Kasumi-1 (cell line): ENCODE measurements around the gene TOR1B.

Source experiments
- DNase-seq, 2 experiments: peaks; one replicate each; lab custom pipeline; 2025; lab: John Stamatoyannopoulos, UW

The TOR1B gene

DNA sequence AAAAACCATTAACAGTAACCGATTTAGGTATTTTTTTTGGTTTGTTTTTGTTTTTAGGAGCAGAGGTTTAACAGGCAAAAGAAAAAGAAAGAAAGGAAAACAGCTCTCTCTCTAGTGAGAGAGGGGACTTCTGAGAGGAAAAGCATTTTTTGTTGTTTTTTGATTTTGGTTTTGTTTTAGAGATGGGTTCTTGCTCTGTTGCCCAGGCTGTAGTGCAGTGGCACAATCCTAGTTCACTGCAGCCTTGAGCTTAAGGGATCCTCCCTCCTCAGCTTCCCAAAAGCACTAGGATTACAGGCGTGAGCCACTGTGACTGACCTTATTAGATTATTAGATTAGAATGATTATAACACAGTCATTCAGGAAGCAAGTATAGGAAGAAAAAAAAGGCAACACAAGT lies 42.4 kb downstream of the TOR1B start:
- no peak for DNase-seq

DNA sequence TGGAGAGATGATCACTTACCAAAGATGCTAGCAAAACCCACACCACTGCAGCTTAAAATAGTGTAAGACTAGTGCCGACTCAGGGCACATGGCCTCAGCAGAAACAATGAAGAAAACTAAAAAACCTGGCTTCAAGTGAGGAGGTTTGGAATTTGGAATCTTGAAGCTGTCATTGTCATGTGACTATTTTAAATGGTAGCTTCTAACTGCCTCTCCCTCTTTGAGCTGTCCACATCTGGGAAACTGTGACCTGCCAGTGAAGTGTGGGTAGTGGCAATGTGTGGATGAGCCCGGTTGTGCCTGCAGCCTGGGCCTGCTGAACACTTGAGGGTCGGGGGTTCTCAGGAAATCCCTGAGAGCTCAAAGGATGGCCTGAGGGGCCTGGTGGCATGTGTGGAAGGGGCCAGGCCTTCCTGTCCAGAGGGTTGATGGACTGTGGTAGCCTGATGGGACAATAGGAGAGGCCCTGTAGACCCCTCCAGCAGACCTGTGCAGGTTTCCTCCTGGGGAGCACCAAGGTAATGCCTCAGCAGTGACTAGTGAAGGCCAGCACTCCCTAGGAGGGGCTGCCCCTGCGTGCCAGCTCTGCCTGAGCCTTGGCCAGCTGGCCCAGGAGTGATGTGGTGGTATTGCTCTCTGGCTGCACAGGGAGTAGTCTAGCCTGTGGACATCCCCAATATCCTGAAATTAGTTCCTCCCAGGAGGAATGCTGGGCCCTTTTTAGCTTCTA lies 45.9 kb downstream of the TOR1B start:
- DNase-seq: no peak

DNA sequence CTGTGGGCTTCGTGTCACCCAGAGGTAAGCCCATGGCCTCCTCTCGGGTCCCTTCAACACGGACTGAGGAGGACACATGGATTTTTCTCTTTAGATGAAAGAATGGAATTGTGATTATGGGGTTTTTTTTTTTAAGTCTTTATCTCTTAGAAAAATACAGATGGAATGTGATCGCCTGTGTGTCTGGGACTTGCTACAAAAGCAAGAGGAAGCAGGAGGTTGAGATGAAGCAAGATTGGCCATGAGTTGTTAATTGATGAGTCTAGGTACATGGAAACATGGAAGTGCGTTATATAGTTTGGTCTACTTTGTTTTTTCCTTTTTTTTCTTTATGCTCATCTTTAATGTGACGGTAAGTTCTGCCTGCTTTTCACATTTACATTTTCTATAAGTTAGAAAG lies 46.9 kb downstream of the TOR1B start:
- DNase-seq: no peak

DNA sequence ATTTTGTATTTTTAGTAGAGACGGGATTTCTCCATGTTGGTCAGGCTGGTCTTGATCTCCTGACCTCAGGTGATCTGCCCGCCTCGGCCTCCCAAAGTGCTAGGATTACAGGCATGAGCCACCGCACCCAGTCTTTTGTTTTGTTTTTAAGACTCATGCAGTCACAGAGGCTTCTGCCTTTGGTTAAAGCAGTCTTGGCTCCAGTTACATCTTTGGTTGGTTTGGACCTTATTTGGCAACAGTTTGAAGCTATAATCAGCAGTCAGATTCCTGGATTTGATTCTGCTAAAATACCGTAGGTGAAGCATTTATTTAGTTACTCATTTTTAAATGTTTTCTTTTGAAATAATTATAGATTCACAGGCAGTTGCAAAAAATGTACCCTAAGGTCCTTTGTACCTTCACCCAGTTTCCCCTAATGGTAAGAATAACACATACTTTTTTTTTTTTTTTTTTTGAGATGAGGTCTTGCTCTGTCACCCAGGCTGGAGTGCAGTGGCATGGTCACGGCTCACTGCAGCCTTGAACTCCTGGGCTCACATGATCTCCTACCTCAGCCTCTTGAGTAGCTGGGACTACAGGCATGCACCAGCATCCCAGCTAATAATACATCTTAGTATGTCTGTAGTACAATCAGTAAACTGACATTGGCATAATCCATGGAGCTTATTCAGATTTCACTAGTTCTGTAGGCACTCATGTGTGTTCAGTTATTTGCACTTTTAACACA lies 48.0 kb downstream of the TOR1B start:
- no peak for DNase-seq

DNA sequence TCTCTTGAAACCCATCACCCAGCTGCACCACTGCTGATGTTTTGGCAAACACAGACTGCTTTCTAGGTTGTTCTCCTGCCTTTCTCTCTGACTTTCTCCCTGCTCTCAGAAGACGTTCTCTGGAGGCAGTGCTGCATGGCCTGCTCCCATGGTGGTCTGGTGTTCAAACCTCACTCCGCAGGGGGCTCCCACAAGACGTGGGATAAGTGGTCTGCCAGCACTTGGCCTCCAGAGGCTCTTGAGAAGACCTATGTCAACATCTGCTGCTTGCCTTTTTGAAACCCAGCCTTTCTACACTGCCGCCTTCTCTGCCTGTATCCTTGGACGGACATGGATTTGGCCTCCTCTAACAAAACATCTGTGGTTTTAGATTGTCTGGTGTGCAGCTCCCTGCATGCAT lies 48.8 kb downstream of the TOR1B start:
- no peak for DNase-seq

DNA sequence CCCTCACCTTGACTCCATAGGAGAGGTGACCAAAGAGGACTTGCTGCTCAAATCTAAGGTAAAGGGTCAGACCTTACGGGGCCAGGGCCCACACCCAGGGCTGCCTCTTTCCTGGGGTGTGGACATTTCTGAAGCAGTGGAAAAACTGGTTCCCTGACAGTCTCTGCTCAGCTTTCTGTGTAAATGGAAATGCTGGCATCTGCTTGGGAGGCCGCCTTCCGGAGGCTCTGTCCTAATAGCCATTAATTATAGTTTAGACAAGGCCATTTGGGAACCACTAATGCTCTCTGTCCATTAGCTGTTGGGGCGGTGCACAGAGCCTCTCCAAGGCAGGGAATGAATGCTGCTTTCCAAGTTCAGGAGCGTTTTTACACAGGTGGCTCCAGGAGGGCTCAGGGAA lies 49.6 kb downstream of the TOR1B start:
- no peak for DNase-seq

DNA sequence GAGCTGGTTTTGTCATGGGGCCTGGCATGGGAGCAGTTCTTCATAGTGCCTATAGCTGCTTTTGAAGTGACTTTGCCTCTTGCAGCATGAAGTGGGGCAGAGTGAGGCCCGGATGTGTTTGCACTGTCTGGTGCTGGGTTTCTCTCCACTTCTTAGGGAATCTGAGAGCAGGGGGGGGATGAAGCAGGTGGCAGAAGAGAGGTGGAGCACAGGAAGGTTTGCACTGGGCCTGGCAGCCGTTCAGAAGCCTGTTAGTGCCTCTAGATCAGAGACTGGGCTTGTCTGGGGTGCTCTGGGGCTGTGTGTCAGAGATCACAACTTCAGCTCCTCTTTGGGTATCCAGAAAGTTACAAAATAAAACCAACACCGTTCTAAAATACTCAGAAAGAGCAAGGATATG lies 50.6 kb downstream of the TOR1B start:
- DNase-seq: no peak

DNA sequence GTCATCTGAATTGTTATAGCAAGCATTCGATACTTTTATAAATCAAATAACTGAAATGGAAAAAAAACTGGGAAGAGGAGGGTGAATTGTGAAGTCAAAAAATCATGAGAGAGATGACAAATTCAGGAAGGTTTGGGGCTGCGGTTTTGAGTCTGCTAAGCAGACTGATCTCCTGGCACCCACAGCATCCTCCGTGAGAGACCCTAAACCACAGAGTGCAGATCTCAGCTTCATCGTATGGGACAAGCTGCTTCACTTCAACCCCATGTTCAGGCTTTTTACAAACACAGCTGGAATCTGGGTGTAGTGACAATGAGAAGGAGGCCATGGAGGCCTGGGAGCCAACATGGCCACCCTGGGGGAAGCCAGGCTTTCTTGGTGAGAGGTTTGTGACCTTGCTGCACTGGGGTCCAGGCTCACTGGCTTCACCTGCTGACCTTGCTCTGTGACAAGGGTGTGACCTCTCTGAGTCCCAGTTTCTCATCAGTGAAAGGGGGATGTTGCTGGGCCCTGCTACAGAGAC lies 51.7 kb downstream of the TOR1B start:
- no peak for DNase-seq

DNA sequence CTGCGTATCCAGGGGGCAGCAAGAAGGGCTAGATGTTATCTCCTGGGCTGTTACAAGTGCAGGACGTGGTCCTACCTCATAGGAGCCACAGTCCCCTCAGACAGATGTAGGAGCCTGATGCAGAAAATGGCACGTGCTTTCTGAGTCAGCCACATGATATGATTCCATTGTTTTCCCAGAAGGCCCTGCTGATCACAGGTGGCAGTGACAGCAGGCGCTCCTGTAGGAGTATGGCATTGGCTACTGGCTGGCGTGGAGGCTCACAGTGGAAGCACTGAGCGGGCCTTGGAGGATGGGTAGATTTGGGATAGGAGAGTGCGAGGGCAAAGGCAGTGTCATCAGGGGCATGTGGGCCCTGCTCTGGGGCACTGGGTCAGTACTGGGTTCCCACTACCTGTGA lies 54.2 kb downstream of the TOR1B start:
- no peak for DNase-seq

DNA sequence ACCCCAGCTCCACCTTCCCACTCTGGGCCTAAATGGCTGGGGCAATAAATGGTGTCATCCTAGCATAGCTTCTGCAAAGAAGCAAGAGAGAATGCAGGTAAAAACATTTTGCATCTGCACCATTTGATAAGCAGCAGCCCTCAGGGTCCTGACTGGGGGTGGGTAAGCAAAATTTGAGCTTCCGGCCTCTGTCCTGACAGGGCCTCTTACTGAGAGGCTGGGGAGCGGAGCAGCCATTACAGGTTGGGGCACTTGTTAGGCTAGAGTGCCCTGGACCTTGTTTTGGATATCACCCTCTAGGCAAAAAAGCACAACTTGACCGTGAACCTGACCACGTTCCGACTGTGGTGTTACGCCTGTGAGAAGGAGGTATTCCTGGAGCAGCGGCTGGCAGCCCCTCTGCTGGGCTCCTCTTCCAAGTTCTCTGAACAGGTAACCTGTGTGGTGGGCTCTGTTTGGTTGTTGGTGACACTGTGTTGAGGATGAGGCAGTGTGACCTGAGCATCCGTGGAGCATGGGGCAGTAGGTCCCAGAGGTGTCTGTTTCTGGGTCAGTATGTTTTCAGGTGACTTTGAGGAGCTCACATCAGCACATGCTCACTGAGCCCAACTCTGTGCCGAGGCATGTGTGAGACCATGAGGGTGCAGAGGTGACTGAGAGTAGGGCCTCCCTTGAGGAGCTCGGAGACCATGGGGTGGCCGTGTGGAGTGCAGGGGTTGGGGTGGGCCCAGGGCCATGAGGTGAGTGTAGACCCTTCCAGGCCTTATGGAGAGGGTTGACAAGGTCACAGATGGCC lies 55.4 kb downstream of the TOR1B start:
- DNase-seq: no peak
